ENCODE results near the gene CELF4.

CELF4 gene

DNA sequence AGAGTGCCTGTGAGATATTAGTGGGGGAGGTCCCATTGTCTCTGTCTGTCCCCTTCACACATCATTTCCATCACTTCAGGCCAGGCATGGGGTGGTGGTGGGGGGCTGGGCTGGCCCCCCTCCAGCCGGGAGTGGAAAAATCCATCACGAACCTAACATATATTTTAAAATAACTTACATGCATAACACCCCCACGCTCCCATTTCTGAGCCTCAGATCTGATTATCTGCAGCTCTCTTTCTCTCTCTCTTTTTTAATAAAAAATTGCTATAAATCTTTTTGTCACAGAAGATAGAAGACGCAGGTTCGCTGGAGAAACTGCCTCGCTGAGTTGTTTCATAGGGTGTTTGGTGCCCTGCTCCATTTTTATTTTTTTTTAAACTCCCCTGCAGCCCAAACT lies 159.8 kb downstream of the CELF4 start:
- DNase-seq: no peak

GRCh38 chr18:37405229-37405628 lies 160.4 kb downstream of the CELF4 start:
- no peak for DNase-seq

DNA sequence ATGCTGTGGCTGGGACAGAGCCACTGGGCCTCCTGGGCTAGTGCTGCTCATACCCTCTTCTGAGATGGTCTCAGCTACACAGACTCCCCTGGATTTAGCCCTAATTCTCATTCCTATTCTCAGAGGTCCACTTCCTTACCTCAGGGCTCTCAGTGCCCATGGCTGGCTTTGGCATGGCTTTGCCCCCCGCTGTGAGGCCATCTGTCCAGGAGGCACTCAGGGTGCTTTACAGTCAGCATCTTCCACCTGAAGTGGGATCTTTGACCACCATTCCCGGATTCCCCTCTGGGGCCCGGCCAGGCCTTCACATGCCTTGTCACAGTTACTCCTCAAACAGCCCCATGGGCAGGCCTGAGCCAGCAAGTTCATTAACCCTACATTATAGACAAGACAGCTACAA lies 161.8 kb downstream of the CELF4 start:
- DNase-seq: no peak

DNA sequence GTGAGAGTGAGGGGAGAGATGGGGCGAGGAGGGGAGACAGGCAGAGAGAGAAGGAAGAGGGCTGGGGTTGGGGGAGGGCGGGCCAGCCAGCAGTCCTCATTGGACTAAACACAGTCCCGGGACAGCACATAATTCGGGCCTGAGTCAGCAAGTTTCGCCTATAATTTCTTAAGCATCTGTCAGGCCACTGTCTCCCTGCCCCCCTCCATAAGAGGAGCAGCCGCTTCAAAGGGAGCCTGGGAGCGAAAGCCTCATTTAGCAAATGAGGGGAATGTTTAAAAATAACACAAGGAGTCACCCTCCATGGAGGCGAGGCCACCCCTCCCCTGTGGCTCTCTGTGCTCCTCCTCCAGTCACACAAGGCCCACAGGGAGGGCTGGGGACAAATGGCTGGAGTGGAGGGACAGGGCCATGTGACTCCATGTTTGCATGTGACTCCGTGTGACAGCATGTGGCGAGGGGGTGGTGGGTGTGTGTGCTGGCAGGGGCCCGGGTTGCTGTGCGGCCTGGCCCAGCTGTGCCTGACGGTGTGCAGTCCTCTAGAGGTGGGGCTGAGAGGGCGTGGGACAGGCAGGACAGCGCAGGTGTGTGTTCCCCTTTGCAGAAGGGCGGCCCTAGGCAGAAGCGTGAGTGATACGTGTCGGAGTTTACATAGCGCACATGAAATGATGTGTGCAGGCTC lies 162.4 kb downstream of the CELF4 start:
- DNase-seq: no peak

DNA sequence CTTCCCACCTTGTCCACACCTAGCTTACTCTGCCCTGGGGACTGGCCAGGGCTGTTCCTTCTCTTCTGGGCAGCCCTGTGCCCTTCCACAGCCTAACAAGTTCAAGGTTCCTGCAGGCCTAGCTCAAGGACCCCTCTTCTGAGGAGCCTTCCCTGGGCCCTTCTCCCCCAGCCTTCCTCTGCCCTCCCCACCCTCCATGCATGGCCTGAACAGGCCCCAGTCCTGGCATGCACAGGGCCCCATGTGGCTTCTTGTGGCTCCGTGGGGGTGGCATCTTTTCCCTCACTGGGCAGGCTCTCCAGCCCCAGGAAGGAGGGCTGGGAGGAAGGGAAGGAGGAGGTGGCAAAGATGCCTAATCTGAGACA lies 162.9 kb downstream of the CELF4 start:
- no peak for DNase-seq

DNA sequence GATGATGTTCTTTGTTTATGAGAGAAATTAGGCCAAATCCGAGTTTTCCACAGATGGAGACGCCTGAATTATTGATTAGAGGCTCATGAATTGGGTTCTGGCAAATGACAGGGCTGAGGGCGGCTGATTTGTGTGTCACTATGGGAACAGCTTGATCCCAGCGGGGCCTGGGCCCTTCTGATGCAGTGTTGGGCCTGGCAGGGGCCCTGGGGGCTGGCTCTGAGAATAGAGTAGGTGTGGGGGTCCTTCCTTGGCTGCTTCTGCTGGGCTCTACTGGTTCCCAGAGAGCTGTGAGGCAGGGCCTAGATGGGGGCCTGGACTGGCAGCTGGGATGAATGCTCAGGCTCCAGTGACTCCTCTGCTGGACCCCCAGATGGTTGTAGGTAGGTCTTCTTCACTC lies 164.8 kb downstream of the CELF4 start:
- no peak for DNase-seq

- no peak for DNase-seq
These were observed 167.2 kb downstream of the CELF4 start for GRCh38 chr18:37398248-37398920.

- no peak for DNase-seq
These were observed 167.8 kb downstream of the CELF4 start for GRCh38 chr18:37397814-37398213.

- no peak for DNase-seq
These were observed 168.5 kb downstream of the CELF4 start for GRCh38 chr18:37396971-37397720.

DNA sequence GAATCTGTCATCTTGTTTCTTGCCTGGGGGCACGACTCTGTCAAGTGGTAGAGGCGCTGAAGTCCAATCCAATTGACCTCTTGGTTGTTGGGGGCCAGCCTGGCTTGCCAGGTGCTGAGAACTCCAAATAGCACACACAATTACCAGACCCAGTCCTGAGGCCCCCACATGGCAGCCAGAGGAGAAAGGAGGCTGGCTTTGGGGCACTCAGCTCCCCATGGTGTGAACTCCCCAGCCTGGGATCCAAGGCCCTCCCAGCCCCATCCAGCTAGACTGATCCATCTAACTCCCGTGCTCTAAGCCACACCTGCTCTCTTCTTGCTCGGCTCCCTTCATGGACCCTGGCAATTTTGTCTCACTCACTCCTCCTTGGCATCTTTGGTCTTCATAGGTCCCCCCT lies 170.0 kb downstream of the CELF4 start:
- DNase-seq: no peak

GRCh38 chr18:37395138-37395537 lies 170.5 kb downstream of the CELF4 start:
- no peak for DNase-seq

- no peak for DNase-seq
These were observed 171.0 kb downstream of the CELF4 start for GRCh38 chr18:37394610-37394965.

DNA sequence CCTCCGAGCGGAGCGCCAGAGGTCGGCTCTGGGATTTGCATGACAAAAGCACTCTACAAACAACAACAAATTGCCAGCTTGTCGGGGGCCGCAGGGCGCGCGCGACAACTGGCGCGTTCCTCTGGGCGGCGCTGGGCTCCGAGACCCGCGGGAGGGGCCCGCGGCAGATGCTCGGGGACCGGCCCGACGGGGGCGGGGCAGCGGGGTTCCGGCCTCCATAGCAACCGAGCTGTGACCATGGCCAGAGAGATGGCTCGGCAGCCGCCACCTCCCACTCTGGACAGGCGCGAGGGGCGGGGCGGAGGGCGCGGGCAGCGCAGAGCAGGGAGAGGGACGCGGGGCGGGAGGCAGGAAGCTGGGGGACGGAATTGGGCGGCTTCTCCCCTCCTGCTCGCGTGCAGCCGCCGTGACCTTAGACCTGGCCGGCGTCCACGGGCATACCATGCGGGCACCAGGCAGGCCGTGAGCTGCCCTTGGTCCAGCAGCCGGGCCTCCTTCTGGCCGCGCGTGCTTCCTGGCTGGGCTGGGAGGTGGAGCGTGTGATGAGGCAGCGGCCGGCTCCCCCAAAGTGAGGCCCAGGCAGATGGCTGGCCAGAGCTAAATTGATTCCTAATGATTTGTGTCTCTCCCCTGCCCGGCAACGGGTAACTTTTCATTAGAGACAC lies 171.5 kb downstream of the CELF4 start:
- DNase-seq: peak; percentile 87

GRCh38 chr18:37393221-37393827 lies 172.3 kb downstream of the CELF4 start:
- DNase-seq: no peak

DNA sequence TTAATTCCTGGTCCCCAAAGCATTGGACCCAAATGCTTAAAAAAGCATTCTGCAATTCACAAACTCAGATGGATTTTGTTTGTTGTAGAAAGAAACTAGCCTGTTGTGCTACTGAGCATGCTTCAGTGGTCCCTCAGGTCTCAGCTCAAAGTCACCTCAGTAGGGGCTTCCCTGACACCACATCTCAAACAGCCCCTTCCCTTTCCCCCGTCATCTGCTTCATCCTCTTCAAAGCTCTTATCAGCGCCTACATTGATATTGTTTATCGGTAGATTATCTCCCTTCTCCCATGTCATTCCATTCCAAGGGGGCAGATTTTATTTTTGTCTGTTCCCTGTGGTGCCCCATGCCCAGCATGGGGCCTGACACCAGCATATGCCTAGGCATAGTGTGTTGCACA lies 172.9 kb downstream of the CELF4 start:
- no peak for DNase-seq

GRCh38 chr18:37391698-37392548 lies 173.7 kb downstream of the CELF4 start:
- DNase-seq: no peak

DNA sequence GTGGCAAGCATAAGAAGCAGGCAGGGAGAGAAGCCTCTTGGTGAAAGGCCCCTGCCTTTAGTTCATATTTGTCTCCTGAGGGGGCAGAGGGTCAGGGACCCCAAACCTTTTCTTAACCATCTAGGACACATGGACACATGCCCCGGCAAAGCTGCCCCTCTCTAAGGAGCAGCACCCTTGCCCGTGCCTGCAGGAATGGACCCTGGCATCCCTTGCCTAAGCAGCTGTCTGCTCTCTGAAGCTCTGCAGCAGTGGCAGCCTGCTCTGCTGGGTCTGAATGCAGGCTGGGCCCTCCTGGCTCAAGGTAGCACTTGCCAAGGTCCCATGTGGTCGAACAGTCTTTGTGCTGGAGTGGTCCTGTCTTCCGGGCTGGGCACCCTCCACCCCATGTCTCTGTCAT lies 174.4 kb downstream of the CELF4 start:
- no peak for DNase-seq

DNA sequence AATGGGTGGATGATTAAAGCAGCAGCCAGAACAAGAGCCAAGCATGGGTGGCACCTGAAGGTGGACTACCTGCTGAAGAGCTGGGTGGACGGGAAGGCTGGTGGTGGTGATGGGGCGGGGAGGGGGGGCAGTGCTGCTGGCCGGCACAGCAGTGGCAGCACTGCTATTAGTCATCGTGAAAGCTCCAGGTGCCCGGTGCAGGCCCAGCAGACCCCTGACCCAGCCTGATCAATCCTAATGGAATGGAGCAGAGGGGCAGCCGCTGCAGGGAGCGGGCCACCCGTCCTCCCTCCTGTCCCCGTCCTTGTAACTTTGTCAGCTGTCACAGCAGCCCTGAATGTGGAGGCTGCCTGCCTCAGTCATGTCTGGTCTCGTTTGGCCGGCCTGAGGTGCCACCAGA lies 174.9 kb downstream of the CELF4 start:
- no peak for DNase-seq

- DNase-seq: no peak
These were observed 175.8 kb downstream of the CELF4 start for GRCh38 chr18:37389684-37390368.

DNA sequence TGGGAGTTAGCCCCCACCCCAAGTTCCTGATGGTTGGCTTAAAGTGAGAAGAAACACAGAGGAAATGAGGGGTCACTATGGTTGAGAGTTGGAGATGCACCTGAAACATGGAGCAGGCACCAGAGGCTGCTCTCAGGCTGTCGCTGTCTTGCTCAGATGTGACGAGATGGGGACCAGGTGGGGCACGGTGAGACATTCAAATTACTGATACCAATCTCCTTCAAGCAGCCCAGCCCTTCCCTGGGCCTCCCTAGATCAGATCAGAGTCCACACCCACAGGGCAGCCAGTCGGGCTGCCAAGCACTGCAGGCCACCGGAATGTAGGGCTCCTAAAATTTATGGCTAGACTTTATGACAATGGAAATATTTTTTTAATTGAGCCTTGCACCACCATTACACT lies 176.6 kb downstream of the CELF4 start:
- no peak for DNase-seq

DNA sequence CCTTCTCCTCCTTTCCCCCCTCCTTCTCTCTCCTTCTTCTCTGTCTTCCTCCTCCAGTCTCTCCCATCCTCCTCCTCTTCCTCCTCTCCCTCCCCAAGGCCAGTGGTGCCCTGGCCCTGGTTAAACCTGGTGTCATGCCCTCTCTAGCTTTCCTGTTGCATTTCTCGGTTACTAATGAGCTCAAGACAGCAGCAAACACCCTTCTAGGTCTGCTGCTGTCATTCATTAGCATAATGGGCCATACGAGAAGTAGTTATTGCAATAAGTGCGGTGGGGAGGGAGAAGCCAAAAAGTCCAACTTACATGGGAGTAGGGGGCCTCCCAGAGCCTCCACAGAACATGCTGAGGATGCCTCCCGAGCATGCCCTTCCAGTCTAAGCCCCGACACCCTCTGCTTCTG lies 177.2 kb downstream of the CELF4 start:
- no peak for DNase-seq
